HUDEP-2 (cell line): Measurements from ENCODE around the gene LINC00237.

Source experiments
- DNase-seq, 76 experiments: peaks; one replicate each; lab custom pipeline; 2025; ENCODE audit not compliant: unreplicated experiment in 76 of 76; lab: John Stamatoyannopoulos, UW

Gene LINC00237

GRCh38 chr20:21106171-21107017, at the start of gene LINC00237:
LINC00237 (minus strand) TSS chr20:21106358.
- DNase-seq, result no peak

GRCh38 chr20:21155268-21155667, 49.1 kb upstream of the LINC00237 start:
- no peak for DNase-seq

- DNase-seq, result no peak
These were observed 48.5 kb upstream of the LINC00237 start for GRCh38 chr20:21154692-21155091.

- DNase-seq, result no peak
These were observed 45.6 kb upstream of the LINC00237 start for GRCh38 chr20:21151791-21152190.

GRCh38 chr20:21149344-21149743, 43.2 kb upstream of the LINC00237 start:
- no peak for DNase-seq

- DNase-seq, result no peak
These were observed 41.4 kb upstream of the LINC00237 start for GRCh38 chr20:21147593-21147992.

- DNase-seq, result no peak
These were observed 40.1 kb upstream of the LINC00237 start for GRCh38 chr20:21146215-21146614.

- no peak for DNase-seq
These were observed 39.3 kb upstream of the LINC00237 start for GRCh38 chr20:21145424-21145823.

- no peak for DNase-seq
These were observed 37.2 kb upstream of the LINC00237 start for GRCh38 chr20:21143194-21143890.

- DNase-seq, result no peak
These were observed 35.7 kb upstream of the LINC00237 start for GRCh38 chr20:21141825-21142224.

- DNase-seq, result no peak
These were observed 33.9 kb upstream of the LINC00237 start for GRCh38 chr20:21139881-21140566.

- DNase-seq, result no peak
These were observed 30.9 kb upstream of the LINC00237 start for GRCh38 chr20:21137078-21137477.

- no peak for DNase-seq
These were observed 30.0 kb upstream of the LINC00237 start for GRCh38 chr20:21136015-21136732.

- no peak for DNase-seq
These were observed 28.8 kb upstream of the LINC00237 start for GRCh38 chr20:21134883-21135493.

- DNase-seq, result no peak
These were observed 27.9 kb upstream of the LINC00237 start for GRCh38 chr20:21133917-21134622.

- DNase-seq, result no peak
These were observed 27.2 kb upstream of the LINC00237 start for GRCh38 chr20:21133404-21133803.

GRCh38 chr20:21129861-21130260, 23.7 kb upstream of the LINC00237 start:
- DNase-seq, result no peak

GRCh38 chr20:21127201-21127981, 21.2 kb upstream of the LINC00237 start:
- no peak for DNase-seq

GRCh38 chr20:21126581-21126870, 20.4 kb upstream of the LINC00237 start:
- no peak for DNase-seq
